ENCODE data around the gene ARID1A.

The ARID1A gene

GRCh38 chr1:26752519-26752918, 56.7 kb downstream of the ARID1A start:
- Histone ChIP-seq H4K12ac (ENCODE audit: low read depth, low read length) (no peak overlapping the region), H2BK5ac (ENCODE audit: low read depth, low read length, poor library complexity) (no peak overlapping the region), H4K91ac (ENCODE audit: low read depth, low read length) (no peak overlapping the region), H2BK12ac (ENCODE audit: low read length) (no peak overlapping the region), H3K23ac (ENCODE audit: low read length) (no peak overlapping the region), H3K9me3 (ENCODE audit: insufficient read depth, low read depth, low read length) (no peaks in the 10 kb centered on the region), H3K79me2 (ENCODE audit: control insufficient read depth, insufficient read depth, low read length, poor library complexity) (peaks cover 1% of the 10 kb centered on the region), H2BK120ac (ENCODE audit: insufficient read depth, low read length, poor library complexity) (no peak overlapping the region), H3K79me1 (ENCODE audit: low read length) (no peaks in the 10 kb centered on the region), H3K18ac (ENCODE audit: low read length) (no peak overlapping the region), H3K27ac (ENCODE audit: low read depth, low read length) (no peak overlapping the region), H3K36me3 (ENCODE audit: control insufficient read depth in 1 of 2, insufficient read depth in 2 of 2, low read length in 2 of 2) (peaks cover 20 to 44% of the 10 kb centered on the region in 2 experiments), H3K4me2 (ENCODE audit: low read length) (no peak overlapping the region), H3K4me3 (ENCODE audit: low read depth, low read length) (no peak overlapping the region), H3K4me1 (ENCODE audit: control insufficient read depth in 1 of 2, insufficient read depth in 2 of 2, low read length in 2 of 2) (peaks cover 8 to 17% of the 10 kb centered on the region in 2 experiments), H3K14ac (ENCODE audit: low read length) (no peak overlapping the region), H2AFZ (ENCODE audit: insufficient read depth, low read length, poor library complexity) (no peak overlapping the region), H3K27me3 (ENCODE audit: insufficient read depth, low read length) (no peaks in the 10 kb centered on the region), H3K9ac (ENCODE audit: low read length) (no peak overlapping the region), H4K8ac (ENCODE audit: low read depth, low read length) (no peak overlapping the region), H3K4ac (ENCODE audit: low read depth, low read length) (peak overlapping the region; percentile 52), H2AK5ac (ENCODE audit: low read length) (no peak overlapping the region)
- WGBS (ENCODE audit: extremely low coverage, insufficient coverage, insufficient read length), result no CpG with 5 or more reads among the region's 4 CpGs
- peak in 1 of 2 donors; percentile 22 for DNase-seq

GRCh38 chr1:26754086-26754874, 58.5 kb downstream of the ARID1A start:
- H3K18ac ChIP-seq (ENCODE audit: low read length), result no peak overlapping the region
- H3K27me3 ChIP-seq (ENCODE audit: insufficient read depth, low read length), result no peaks in the 10 kb centered on the region
- peaks cover 1% of the 10 kb centered on the region for H3K79me2 ChIP-seq (ENCODE audit: control insufficient read depth, insufficient read depth, low read length, poor library complexity)
- H2AK5ac ChIP-seq (ENCODE audit: low read length), result no peak overlapping the region
- peaks cover 8 to 16% of the 10 kb centered on the region in 2 experiments for H3K4me1 ChIP-seq (ENCODE audit: control insufficient read depth in 1 of 2, insufficient read depth in 2 of 2, low read length in 2 of 2)
- peak; percentile 53 to 96 for DNase-seq
- no peak overlapping the region for H2BK12ac ChIP-seq (ENCODE audit: low read length)
- H2BK120ac ChIP-seq (ENCODE audit: insufficient read depth, low read length, poor library complexity), result no peak overlapping the region
- H4K91ac ChIP-seq (ENCODE audit: low read depth, low read length), result no peak overlapping the region
- no peak overlapping the region for H3K27ac ChIP-seq (ENCODE audit: low read depth, low read length)
- H4K8ac ChIP-seq (ENCODE audit: low read depth, low read length), result no peak overlapping the region
- H2BK5ac ChIP-seq (ENCODE audit: low read depth, low read length, poor library complexity), result no peak overlapping the region
- H3K14ac ChIP-seq (ENCODE audit: low read length), result no peak overlapping the region
- H3K23ac ChIP-seq (ENCODE audit: low read length), result no peak overlapping the region
- no peaks in the 10 kb centered on the region for H3K9me3 ChIP-seq (ENCODE audit: insufficient read depth, low read depth, low read length)
- H2AFZ ChIP-seq (ENCODE audit: insufficient read depth, low read length, poor library complexity), result no peak overlapping the region
- H3K4me3 ChIP-seq (ENCODE audit: low read depth, low read length), result no peak overlapping the region
- no peak overlapping the region for H3K4ac ChIP-seq (ENCODE audit: low read depth, low read length)
- H3K79me1 ChIP-seq (ENCODE audit: low read length), result no peaks in the 10 kb centered on the region
- H3K9ac ChIP-seq (ENCODE audit: low read length), result no peak overlapping the region
- H4K12ac ChIP-seq (ENCODE audit: low read depth, low read length), result no peak overlapping the region
- no CpG with 5 or more reads among the region's 5 CpGs for WGBS (ENCODE audit: extremely low coverage, insufficient coverage, insufficient read length)
- peaks cover 24 to 56% of the 10 kb centered on the region in 2 experiments for H3K36me3 ChIP-seq (ENCODE audit: control insufficient read depth in 1 of 2, insufficient read depth in 2 of 2, low read length in 2 of 2)
- peak overlapping the region; percentile 32 for H3K4me2 ChIP-seq (ENCODE audit: low read length)

GRCh38 chr1:26758358-26758757, 62.5 kb downstream of the ARID1A start:
- no peak overlapping the region for H4K12ac ChIP-seq (ENCODE audit: low read depth, low read length)
- H3K4me2 ChIP-seq (ENCODE audit: low read length), result no peak overlapping the region
- H2AK5ac ChIP-seq (ENCODE audit: low read length), result no peak overlapping the region
- peaks cover 2% of the 10 kb centered on the region for H3K9me3 ChIP-seq (ENCODE audit: insufficient read depth, low read depth, low read length)
- H3K36me3 ChIP-seq (ENCODE audit: control insufficient read depth in 1 of 2, insufficient read depth in 2 of 2, low read length in 2 of 2), result peaks cover 36 to 58% of the 10 kb centered on the region in 2 experiments
- no peak overlapping the region for H2BK12ac ChIP-seq (ENCODE audit: low read length)
- no peaks in the 10 kb centered on the region for H3K79me1 ChIP-seq (ENCODE audit: low read length)
- H3K9ac ChIP-seq (ENCODE audit: low read length), result no peak overlapping the region
- H3K23ac ChIP-seq (ENCODE audit: low read length), result no peak overlapping the region
- H3K4ac ChIP-seq (ENCODE audit: low read depth, low read length), result no peak overlapping the region
- no peak overlapping the region for H2AFZ ChIP-seq (ENCODE audit: insufficient read depth, low read length, poor library complexity)
- no peak overlapping the region for H4K8ac ChIP-seq (ENCODE audit: low read depth, low read length)
- no peak for DNase-seq
- H2BK120ac ChIP-seq (ENCODE audit: insufficient read depth, low read length, poor library complexity), result no peak overlapping the region
- H4K91ac ChIP-seq (ENCODE audit: low read depth, low read length), result no peak overlapping the region
- WGBS (ENCODE audit: extremely low coverage, insufficient coverage, insufficient read length), result no CpG with 5 or more reads among the region's 3 CpGs
- no peak overlapping the region for H3K4me3 ChIP-seq (ENCODE audit: low read depth, low read length)
- H3K14ac ChIP-seq (ENCODE audit: low read length), result no peak overlapping the region
- peaks cover 8% of the 10 kb centered on the region in 2 experiments for H3K4me1 ChIP-seq (ENCODE audit: control insufficient read depth in 1 of 2, insufficient read depth in 2 of 2, low read length in 2 of 2)
- H3K27me3 ChIP-seq (ENCODE audit: insufficient read depth, low read length), result no peaks in the 10 kb centered on the region
- H3K79me2 ChIP-seq (ENCODE audit: control insufficient read depth, insufficient read depth, low read length, poor library complexity), result peaks cover 1% of the 10 kb centered on the region
- H3K27ac ChIP-seq (ENCODE audit: low read depth, low read length), result no peak overlapping the region
- H3K18ac ChIP-seq (ENCODE audit: low read length), result no peak overlapping the region
- H2BK5ac ChIP-seq (ENCODE audit: low read depth, low read length, poor library complexity), result no peak overlapping the region

DNA sequence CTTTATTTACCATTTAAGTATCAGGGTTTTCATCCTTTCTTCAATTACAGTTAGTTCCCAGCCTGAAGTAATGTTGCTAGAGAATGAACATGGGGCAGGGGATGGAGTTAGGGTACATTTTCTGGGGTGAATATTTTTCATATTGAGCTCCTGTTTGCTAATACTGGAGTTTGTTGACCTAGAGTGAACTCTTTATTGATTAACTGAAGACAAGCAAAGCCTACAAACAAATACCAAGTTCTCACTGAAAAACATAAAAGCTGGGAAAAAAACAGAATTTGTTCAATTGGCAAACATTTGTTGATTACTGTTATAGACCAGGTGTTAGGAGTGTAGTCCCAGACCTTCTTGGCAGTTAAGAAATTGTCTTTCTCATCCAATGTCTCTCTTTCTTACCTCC, 63.7 kb downstream of the ARID1A start:
- H2AK5ac ChIP-seq (ENCODE audit: low read length), result no peak overlapping the region
- no peaks in the 10 kb centered on the region for H3K79me1 ChIP-seq (ENCODE audit: low read length)
- peaks cover 1% of the 10 kb centered on the region for H3K79me2 ChIP-seq (ENCODE audit: control insufficient read depth, insufficient read depth, low read length, poor library complexity)
- no peak overlapping the region for H2BK5ac ChIP-seq (ENCODE audit: low read depth, low read length, poor library complexity)
- no peak overlapping the region for H3K18ac ChIP-seq (ENCODE audit: low read length)
- no peak overlapping the region for H2AFZ ChIP-seq (ENCODE audit: insufficient read depth, low read length, poor library complexity)
- H3K9me3 ChIP-seq (ENCODE audit: insufficient read depth, low read depth, low read length), result peaks cover 2% of the 10 kb centered on the region
- DNase-seq, result no peak
- no peak overlapping the region for H2BK12ac ChIP-seq (ENCODE audit: low read length)
- H4K91ac ChIP-seq (ENCODE audit: low read depth, low read length), result no peak overlapping the region
- H3K14ac ChIP-seq (ENCODE audit: low read length), result no peak overlapping the region
- no peak overlapping the region for H2BK120ac ChIP-seq (ENCODE audit: insufficient read depth, low read length, poor library complexity)
- peaks cover under 1% of the 10 kb centered on the region in 2 experiments for H3K4me1 ChIP-seq (ENCODE audit: control insufficient read depth in 1 of 2, insufficient read depth in 2 of 2, low read length in 2 of 2)
- no peak overlapping the region for H3K23ac ChIP-seq (ENCODE audit: low read length)
- no peak overlapping the region for H3K27ac ChIP-seq (ENCODE audit: low read depth, low read length)
- H3K27me3 ChIP-seq (ENCODE audit: insufficient read depth, low read length), result no peaks in the 10 kb centered on the region
- H3K9ac ChIP-seq (ENCODE audit: low read length), result no peak overlapping the region
- H4K8ac ChIP-seq (ENCODE audit: low read depth, low read length), result no peak overlapping the region
- no peak overlapping the region for H3K4ac ChIP-seq (ENCODE audit: low read depth, low read length)
- H4K12ac ChIP-seq (ENCODE audit: low read depth, low read length), result no peak overlapping the region
- H3K4me2 ChIP-seq (ENCODE audit: low read length), result no peak overlapping the region
- H3K4me3 ChIP-seq (ENCODE audit: low read depth, low read length), result no peak overlapping the region
- H3K36me3 ChIP-seq (ENCODE audit: control insufficient read depth in 1 of 2, insufficient read depth in 2 of 2, low read length in 2 of 2), result peaks cover 39 to 61% of the 10 kb centered on the region in 2 experiments

Measured in trophoblast cell (in vitro differentiated cells and primary cell).